ENCODE data around the gene SDCCAG8.

SDCCAG8 gene

GRCh38 chr1:243490748-243491686, 235.2 kb downstream of the SDCCAG8 start:
- no peak overlapping the region for H3K4me3 ChIP-seq (replicated peaks; ENCODE audit: low read depth, low read length)
- TF ChIP-seq CTCF (IDR thresholded peaks at IDR 0.05; ENCODE audit: low read depth, low read length, missing control alignments), result no peak
- no peak for DNase-seq (ENCODE audit: extremely low read depth, low read depth)

- no peak overlapping the region for H3K4me3 ChIP-seq (replicated peaks; ENCODE audit: low read depth, low read length)
- TF ChIP-seq CTCF (IDR thresholded peaks at IDR 0.05; ENCODE audit: low read depth, low read length, missing control alignments), result no peak
- no peak for DNase-seq (ENCODE audit: extremely low read depth, low read depth)
Measured at GRCh38 chr1:243493156-243494129, 237.6 kb downstream of the SDCCAG8 start.

GRCh38 chr1:243494741-243495431, 239.0 kb downstream of the SDCCAG8 start:
- no peak for TF ChIP-seq CTCF (IDR thresholded peaks at IDR 0.05; ENCODE audit: low read depth, low read length, missing control alignments)
- DNase-seq (ENCODE audit: extremely low read depth, low read depth), result no peak

GRCh38 chr1:243495442-243496186, 239.8 kb downstream of the SDCCAG8 start:
- DNase-seq (ENCODE audit: extremely low read depth, low read depth), result no peak
- H3K4me3 ChIP-seq (replicated peaks; ENCODE audit: low read depth, low read length), result no peak overlapping the region

More at GRCh38 chr1:243494741-243495431, 239.0 kb downstream of the SDCCAG8 start:
- H3K4me3 ChIP-seq (replicated peaks; ENCODE audit: low read depth, low read length), result no peak overlapping the region

GRCh38 chr1:243496187-243496646, 240.4 kb downstream of the SDCCAG8 start:
- no peak for DNase-seq (ENCODE audit: extremely low read depth, low read depth)
- H3K4me3 ChIP-seq (replicated peaks; ENCODE audit: low read depth, low read length), result no peak overlapping the region
- no peak for TF ChIP-seq CTCF (IDR thresholded peaks at IDR 0.05; ENCODE audit: low read depth, low read length, missing control alignments)

More at GRCh38 chr1:243495442-243496186, 239.8 kb downstream of the SDCCAG8 start:
- TF ChIP-seq CTCF (IDR thresholded peaks at IDR 0.05; ENCODE audit: low read depth, low read length, missing control alignments), result no peak

All from HFF-Myc (cell line).